ENCODE results near the gene DDAH1.

The DDAH1 gene

DNA sequence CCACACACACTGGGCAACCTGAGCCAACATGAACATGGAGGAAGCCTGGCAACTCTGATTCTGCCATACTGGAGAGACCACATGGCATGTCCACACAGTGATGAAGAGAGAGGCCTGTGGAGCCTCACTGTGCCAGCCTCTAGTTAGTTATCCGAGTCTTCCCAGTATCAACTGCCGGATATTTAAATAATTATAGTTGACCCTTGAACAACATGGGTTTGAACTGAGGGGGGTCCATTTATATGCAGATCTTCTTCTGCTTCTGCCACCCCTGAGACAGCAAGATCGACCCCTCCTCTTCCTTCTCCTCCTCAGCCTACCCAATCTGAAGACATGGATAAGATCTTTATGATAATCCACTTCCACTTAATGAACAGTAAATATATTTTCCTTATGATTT lies 27.8 kb downstream of the DDAH1 start:
- DNase-seq: no peak

DNA sequence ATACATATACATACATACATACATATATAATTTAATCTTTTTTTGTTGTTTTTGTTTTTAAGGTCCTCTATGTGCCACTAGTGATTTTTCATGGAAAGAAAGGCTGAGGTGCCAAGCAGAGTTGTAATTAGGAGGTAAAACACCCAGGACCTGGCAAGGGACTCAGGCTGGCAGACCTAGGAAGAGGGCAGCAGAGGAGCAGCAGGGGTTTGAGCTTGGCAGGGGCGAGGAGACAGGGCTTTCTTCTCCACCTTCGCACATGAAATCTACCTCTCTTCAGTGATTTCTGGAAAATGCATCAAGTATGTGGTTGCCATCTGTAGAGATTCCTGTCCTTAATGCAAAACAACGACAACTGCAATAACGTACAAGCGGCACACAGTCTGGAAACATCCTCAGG lies 31.9 kb downstream of the DDAH1 start:
- DNase-seq: no peak

DNA sequence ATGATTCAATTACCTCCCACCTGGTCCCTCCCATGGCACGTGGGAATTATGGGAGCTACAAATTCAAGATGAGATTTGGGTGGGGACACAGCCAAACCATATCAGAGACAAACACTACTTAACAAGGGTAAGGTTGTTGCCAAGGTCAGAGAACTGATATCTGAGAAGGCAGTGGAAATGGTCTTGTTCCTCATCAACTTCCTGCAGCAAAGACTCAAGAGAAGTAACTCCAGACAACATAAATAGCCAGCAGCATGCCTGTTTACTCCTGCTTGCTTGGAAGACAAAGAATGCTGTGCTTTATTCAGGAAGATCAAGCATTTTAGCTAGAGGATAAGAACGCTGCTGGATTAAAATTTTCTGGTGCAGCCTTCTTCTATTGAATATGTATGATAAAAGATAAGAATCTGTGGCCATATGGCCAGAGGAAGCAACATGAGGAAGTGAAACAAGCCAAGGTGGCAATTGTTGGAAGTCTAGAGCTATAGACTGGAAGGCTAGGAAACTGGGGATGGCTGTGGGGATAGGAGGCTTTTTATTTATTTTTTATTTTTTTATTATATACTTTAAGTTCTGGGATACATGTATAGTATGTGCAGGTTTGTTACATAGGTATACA lies 36.4 kb downstream of the DDAH1 start:
- DNase-seq: no peak

DNA sequence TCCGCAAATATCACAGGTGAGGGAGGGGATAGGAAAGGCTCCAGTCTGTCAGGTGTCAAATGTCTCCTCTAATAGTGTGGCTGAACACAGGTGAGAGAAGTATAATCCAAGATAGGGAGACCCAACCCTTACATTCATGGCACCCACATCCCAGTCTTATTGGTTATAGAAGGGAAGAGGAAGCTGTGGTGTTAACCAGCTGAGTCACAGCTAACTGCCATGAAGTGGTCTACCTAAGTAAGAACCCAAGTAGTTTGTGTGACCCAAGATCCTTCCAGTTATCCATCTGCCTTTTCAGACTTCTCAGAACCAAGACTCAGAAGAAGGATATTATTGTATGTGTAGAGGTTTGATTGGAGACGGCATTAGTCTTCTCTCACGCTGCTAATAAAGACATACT lies 37.1 kb downstream of the DDAH1 start:
- DNase-seq: no peak

DNA sequence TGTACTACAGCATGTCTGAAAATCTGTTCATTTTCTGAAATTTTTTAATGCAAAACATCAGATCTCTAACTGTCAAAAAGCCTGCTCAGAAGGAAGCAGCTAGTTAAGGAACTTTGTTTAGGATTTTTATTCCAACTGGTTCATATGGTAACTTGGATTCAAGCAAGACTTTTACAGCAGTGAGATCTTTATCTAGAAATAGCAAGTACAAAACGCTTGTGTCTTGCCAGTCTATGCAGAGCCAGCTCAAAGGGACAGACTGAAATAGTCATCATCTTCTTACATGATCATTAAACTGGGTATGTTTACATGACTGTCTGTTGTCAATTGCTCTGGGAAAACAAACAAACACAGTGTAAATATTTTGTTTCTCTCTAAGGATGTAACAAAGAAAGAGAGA lies 37.6 kb downstream of the DDAH1 start:
- no peak for DNase-seq

DNA sequence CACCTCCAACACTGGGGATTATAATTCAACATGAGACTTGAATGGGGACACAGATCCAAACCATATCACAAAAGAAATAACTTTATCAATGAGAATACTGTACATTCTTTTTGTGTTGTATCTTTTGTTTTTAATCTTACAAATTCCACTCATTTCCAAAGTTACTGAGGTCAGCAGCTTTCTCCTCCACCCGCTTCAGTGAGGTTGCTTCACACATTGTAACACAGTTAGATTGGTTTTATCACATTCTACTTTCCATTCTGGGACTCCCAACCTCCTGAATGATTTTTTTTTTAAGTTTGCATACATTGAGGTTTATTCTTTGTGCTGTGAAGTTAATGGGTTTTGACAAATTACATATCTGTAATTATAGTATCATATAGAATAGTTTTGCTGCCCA lies 43.8 kb downstream of the DDAH1 start:
- DNase-seq: no peak

DNA sequence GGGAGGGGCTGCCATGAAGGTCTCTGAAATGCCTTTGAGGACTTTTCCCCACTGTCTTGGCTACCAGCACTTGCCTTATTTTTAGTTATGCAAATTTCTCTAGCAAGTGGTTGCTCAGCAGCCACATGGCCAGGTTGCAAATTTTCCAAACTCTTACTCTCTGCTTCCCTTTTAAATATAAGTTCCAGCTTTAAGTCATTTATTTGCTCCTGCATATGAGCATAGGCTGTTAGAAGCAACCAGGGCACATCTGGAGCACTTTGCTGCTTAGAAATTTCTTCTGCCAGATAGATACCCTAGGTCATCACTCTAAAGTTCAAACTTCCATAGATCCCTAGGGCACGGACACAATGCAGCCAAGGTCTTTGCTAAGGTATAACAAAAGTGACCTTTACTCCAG lies 44.8 kb downstream of the DDAH1 start:
- no peak for DNase-seq

DNA sequence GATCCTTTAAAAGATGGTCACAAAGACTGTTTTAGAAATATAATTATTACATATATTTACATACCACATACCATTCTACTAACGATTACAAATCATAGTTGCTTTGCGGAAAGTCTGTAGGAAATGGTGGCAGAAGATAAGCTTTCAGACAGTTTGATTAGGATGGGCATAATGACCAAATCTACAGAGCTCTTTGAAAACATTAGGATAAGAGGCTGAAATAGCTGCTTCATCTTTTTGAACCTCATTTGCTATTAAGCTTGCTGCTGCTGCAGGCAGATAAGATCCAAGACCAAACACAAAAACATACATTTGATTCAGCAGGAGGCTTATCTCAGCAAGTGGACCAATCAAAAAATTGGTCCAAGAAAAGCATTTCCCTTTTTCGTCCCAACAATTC lies 47.1 kb downstream of the DDAH1 start:
- no peak for DNase-seq

DNA sequence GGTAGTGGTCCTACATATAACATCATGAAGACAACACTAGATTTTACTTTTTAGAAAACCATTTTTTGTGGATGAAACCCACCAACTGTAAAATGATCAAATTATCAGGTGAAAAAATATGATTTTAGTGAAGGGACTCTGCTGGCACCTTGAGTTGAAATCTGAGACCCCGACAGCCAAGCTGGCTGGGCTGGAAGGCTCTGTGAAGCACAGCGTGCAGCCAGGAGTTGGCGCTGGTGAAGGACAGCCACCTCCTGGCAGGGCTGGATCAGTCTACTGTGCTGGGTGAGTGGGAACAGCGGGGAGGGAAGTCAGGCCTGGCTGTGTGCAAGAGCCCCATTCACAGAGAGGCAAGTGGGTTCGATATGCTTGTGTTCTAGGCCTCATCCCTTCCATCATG lies 47.9 kb downstream of the DDAH1 start:
- DNase-seq: no peak

DNA sequence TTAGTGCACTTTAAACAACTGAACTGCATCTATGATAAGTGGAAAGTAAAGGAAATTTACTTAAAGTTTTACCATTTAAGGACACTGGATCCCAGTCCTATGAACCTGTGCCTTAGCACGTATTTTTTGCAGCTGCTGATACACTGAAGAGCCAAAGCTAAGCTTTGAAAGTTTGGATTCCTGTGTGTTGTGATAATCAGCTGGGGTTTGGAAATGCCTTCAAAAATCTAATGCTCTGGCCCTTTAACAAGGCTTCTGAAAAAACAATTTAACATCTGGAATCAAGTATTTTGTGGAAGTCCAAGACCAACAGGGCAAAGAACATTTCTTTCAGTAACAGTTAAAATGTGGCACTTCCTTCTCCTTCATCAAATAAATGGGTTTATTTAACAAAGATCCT lies 51.8 kb downstream of the DDAH1 start:
- no peak for DNase-seq

DNA sequence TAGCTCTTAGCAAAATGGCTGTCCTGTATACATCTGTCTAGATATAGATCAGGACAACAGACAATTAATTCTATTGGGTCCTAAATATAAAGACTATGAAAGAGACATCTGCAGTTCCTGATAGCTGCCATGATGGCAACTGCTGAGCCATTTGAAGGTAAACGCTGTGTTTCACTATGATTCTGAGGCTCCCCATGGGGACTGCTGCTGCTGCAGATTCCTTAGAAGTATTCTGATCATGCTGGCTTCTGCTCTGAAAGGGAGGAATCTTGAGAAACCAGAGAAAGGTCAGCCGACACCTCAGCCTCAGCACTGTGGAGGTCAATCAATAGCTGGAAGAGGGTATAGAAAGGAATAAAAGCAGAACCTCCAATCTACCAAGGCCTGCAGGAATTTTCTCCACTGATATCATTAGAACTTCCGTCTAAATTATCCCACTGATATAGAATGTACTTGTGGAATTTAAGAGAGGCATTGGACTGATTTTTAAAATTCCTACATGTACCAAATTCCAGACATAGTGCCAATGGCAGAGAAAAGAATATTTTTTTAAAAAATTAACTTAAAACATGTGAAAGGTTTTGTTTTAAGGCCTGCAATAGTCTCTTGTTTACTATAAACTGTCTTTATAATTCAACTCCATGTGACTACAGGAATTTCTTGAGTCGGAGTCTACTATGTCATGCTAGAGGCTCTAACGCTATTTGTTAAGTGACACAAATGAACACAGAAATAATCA lies 53.2 kb downstream of the DDAH1 start:
- DNase-seq: no peak

DNA sequence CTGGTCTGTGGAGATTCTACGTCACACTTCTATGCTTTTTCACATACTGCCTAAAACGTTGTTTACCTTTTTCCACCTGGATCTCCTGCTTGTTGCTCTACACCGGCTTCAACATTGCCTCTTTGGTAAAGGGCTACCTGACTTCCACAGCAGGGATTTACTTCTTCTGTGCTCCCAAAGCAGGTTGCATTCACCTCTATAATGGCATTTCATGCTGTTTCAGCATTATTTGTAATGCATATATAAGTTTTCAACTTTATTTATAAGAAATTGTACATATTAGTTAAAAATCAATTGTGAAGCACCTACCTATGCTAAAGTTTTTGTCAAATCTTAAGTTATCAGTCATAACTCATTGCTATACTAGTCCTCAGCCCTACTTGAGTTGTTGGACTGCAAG lies 55.4 kb downstream of the DDAH1 start:
- no peak for DNase-seq

DNA sequence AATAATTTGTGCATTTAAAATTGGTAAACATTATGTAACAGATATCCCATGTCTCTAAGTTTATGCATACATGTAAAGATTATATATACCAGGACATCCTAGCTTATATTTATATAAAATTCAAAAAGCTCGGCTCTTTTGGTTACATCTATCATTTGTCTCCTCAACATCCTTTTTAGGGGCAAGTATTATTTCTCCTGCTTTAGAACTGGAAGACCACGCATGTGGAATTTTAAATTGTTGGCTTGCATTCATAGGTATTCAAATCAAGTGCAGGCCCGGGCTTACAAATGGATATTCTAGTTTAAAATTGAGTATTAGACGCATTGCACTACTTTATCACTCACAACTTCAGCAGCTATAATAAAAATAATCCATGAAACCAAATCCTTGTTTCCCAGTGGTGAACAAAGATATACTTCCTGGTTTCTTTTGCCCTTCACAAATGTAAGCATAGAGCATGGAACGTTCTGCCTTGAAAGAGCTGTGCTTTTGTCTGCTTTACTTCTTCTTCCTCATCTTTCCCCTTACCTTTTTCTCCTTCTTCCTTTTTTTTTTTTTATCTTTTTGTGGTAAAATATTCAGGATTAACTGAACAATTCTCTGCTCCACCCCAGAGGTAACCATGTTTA lies 57.1 kb downstream of the DDAH1 start:
- no peak for DNase-seq

DNA sequence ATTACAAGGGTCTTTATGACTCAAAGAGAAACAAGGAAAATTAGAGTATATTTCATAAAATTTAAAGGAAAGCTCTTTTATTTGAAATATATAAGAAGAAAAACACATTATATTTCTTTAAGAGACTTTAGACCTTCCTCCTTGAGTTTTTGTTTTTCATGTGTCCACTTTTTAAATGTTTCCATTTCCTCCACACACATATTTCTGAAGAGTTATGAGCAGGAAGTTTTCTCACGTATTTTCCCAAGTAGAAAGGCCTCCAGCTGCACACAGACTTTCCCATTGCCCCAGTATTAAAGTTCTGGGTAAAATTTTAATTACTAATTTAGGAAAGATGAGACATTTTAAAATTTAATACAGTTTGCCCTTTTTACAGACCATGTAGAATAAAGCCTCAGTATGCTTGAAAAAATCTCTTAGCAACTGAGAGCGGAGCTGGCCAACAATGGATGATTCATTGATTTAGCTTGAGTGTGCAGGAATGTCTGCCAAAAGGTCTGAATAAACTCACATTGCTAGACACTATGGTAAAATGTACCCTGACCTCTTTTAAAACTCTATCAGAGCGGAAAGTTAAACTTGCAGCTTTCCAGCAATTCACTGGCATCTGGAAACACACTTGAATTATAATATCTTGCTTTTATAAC lies 57.9 kb downstream of the DDAH1 start:
- no peak for DNase-seq

DNA sequence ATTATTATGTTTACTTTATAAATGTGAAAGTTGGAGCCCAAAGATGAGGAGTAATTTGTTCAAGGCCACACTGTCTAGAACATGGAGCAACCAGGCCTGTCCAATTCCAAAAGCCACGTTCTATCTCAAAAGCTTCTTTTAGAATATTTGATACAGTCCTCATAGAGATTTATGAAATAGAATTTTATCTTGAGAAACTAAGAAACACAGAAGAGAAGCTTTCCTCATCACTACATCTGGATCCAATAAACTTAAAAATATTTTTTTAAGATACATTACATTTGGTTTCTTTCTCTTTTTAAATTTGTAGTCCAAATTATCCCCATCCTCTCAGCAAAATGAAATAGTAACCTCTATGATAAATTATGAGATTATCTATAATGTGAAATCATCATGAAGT lies 58.9 kb downstream of the DDAH1 start:
- no peak for DNase-seq

DNA sequence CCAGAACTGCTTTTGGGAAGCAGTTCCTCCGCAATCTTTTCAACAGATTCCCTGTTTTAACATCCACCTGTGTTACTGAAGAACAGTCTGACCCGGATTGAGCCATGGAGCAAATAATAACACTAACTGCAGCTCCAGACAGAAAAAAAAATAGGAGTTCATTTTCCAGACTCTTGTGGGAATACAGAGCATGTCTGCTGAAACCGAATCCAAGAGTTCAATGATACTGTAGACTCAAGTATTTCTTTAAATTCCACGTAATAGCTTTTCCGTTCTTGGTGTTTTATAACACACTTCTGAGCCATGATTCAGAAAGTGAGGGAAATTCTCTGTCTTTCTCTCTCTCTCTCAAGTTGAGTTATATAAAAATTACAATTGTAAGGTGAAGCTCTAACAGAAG lies 60.6 kb downstream of the DDAH1 start:
- no peak for DNase-seq

DNA sequence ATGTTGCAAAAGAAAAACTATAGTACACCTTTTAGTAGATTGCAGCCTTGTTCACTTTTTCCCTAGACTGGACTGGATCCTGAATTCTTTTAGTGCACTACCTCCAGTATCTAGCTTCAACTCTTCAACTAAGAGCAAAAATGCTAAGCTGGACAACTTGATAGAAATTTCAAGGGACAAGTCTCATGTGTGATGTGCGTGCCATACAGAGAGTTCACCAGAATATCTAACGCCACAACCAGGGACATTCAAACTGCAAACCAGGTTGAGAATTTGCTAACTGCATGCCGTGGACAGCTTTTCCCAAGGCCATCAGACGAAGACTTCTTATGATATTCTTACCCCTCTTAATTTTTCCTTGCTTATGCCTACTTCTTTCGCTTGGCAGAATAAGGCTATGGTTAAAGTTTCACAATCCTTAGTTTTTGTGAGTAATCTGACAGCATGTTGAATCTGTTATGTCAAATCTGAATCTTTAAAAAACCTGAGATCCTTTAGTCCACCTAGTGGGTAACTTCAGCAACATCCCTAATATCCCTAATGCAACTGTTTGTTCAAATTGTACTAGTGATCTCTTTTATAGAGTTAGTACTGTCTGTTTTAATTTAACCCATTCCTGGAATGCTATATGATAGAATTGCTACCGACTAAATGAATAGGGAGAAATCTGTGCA lies 66.4 kb downstream of the DDAH1 start:
- DNase-seq: no peak

DNA sequence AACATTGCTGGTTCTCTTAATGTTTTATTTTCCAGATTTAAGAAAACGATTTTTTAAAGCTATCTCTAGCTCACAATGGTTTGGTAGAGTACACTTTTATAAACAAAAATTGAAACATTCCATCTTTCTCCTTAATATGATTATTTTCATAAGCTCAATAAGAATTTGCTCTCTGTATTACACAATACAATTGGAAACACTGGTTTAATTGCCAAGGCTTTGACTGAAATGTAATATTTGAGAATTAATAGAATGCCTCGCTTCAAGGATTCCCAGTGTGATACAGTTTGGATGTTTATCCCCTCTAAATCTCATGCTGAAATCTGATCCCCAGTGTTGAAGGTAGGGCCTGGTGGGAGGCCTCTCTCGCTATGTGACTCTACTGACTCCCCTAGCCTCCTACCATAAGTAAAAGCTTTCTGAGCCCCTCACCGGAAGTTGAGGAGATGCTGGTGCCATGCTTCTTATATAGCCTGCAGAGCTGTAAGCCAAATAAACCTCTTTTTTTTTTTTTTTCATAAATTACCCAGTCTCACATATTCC lies 67.4 kb downstream of the DDAH1 start:
- no peak for DNase-seq

DNA sequence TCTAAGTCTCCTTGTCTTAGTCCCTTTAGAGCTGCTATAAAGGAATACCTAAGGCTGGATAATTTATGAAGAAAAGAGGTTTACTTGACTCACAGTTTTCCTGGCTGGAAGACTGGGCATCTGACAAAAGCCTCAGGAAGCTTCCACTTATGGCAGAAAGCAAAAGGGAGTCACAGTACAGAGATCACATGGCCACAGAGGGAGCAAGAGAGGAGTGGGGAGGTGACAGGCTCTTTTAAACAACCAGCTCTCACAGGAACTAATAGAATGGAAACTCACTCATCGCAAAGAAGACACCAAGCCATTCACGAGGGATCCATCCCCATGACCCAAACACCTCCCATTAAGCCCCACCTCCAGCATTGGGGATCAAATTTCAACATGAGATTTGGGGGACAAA lies 68.8 kb downstream of the DDAH1 start:
- DNase-seq: no peak

DNA sequence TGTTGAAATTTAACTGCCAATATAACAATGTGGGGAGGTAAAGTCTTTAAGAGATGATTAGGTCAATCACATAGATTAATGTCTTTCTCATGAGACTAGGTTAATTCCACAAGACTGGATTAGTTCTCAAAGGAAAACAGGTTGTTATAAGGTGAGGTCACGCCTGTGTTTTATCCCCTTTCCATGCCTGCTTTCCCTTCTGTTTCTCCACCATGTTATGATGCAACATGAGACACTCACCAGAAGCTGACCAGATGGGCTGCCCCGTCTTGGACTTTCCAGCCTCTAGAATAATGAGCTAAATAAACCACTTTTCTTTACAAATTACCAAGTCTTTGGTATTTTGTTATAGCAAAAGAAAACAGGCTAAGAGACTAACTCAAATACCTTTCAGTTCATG lies 70.8 kb downstream of the DDAH1 start:
- DNase-seq: no peak

DNA sequence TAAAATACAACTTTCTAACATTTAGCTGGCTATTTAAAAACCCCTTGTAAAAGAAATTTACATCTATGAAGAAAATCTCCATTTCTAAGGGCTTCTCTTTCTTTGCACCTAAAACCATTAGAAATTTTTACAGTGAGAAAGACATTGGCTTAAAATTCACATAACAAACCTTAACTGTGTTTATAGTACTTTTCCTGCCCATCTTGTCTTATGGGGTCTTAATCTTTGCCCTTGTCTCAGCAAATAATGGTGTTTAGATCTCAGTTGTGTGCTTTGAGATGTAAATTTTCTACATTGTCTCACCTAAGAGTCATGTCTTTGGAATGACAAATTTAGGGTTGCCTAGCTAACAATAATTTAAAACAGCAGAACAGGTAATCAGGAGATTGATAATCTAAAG lies 71.5 kb downstream of the DDAH1 start:
- DNase-seq: no peak

DNA sequence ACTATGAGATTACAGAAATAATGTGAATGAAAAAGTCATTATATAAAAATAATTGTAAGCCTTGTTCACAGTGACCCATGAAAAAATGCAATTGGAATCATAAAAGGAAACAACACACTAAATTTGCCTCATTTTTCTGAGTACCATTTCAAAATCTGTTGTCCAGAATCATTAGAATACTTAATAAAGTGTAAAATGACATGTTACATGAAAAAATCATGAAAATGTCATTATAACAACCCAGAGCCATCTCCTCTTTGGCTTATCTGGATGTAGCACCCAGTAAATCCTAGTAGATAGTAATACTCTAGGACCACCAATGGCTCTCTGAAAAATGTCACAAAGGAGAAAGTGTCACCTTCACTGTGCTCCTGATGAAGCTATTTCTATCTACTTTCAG lies 76.5 kb downstream of the DDAH1 start:
- no peak for DNase-seq

DNA sequence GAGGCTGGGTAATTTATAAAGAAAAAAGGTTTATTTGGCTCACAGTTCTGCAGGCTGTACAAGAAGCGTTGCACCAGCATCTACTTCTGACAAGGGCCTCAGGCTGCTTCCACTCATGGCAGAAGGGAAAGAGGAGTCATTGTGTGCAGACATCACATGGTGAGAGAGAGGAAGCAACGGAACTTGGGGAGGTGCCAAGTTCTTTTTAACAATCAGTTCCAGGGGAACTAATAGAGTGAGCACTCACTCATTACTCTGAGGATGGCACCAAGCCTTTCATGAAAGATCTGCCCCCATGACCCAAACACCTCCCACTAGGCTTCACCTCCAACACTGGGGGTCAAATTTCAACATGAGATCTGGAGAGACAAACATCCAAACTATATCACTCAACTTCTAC lies 77.2 kb downstream of the DDAH1 start:
- DNase-seq: no peak

Data from NK-92 treated with Interleukin-12 subunit alpha and Interleukin-12 subunit beta, amount 100 ng/mL, for 24 hours (cell line).